ENCODE data around the gene MAST3.

The MAST3 gene

DNA sequence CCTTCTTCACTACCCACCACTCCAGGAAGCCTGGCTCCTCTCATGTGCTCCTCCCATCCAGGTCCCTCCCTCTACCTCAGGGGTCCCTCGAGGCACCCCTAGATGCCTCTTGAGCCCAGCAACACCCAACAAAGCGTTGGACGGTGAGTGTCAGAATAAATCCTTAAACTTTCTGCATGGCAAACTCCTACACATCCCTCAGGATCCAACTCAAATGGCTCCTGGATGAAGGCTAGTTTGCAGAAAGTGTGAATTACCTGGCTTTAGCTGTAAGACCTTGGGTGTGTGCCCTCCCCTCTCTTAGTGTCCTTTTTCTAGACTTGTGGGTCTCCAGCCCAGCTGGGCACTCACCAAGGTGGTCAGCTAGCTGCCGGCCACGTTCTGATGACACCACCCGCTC is 100.8 kb downstream of the MAST3 start:
- Histone ChIP-seq H3K36me3 (ENCODE audit: control insufficient read depth, low read depth, low read length) (peaks cover 12% of the 10 kb centered on the region), H3K4me1 (ENCODE audit: control insufficient read depth, low read depth, low read length) (peaks cover 7% of the 10 kb centered on the region), H3K9ac (ENCODE audit: low read length) (no peak overlapping the region), H3K27me3 (ENCODE audit: control insufficient read depth, insufficient read depth, low read length) (peaks cover 3% of the 10 kb centered on the region), H3K27ac (ENCODE audit: low read length) (no peak overlapping the region), H3K4me3 (ENCODE audit: low read length) (no peak overlapping the region), H3K9me3 (ENCODE audit: control insufficient read depth, low read depth, low read length) (no peaks in the 10 kb centered on the region)

All from iPS-18a (cell line).